CD4-positive, alpha-beta T cell treated with Interleukin-15 for 1 hour (primary cell): ENCODE measurements around the gene MNX1.

Experiments used
- DNase-seq: peaks from one replicate; pipeline ENCODE4 v3.0.0-alpha.2; 2020

MNX1 gene

DNA sequence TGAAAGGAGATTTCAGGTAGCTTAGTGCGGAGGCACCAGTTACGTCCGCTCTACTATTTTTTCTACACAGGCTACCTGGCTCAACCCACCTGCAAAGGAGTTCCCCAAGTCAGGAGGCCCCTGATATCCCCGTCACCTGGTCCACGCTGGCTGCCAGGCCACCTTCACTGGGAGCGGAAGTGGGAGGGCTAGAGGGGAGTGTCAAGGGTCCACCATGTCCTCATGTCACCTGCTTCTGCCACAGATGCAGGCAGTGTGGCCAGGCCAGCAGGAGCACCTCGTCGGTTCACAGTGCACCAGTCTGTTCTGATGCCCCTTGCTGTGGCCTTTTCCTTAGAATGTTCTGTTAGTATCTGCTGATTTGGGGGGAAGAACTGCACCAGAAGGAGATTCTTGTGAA, 44.1 kb downstream of the MNX1 start:
- no peak for DNase-seq

- no peak for DNase-seq
Measured at GRCh38 chr7:156964971-156965370, 45.5 kb downstream of the MNX1 start.

GRCh38 chr7:156963472-156963871, 47.0 kb downstream of the MNX1 start:
- no peak for DNase-seq

- no peak for DNase-seq
Measured at GRCh38 chr7:156962897-156963296, 47.6 kb downstream of the MNX1 start.

DNA sequence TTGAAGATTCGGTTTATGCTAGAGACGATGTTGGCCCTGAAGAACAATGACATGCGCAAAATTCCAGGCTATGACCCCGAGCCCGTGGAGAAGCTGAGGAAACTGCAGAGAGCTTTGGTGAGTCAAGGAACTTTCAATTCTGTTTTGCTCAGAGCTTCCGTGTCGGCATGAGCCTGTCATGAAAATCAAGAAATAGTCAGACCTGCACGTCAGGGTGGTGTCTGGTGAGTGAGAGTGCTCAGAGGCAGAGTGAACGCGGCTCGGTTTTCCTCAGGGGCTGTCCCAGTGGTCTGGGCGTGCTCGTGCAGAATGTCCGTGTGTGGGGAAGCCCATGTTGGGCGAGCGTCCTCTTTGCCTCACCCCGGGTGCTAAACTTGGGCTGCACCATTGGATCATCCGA, 48.3 kb downstream of the MNX1 start:
- no peak for DNase-seq

DNA sequence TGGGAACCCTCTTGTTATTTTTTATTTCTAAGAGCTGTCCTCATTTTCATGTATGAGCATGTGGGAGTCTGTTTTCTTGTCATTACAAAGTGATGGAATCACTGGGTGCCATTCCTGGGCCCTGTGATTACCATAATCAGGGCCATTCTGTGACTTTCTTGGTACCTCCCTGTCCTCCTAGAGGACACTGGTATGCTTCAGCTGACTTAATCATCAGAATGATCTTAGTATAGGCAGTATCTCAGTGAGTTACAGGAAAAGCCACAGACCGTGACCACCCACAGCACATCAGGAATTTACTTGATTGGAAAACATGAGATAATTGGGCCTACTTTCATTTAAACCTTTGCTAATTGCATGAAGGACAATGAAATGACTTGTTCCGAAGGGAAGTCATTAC, 53.7 kb downstream of the MNX1 start:
- no peak for DNase-seq

DNA sequence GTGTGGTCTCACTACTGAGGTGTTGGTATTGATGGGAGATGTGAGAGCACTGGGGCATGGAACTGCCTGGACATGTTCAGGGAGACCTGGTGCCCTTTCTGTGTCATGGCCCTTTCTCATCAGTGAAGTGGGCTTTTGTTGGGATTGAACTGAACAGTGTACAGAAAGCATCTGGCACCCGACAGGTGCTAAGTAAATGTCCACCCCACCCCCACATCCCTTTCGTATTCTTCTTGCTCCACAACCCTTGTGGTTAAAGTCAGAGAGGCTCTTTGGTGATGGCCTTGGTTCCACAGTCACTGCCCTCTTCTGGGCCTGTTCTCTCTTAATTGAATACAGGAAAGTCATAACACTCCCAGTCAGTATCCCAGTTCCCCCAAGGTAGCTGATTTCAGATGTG, 55.5 kb downstream of the MNX1 start:
- DNase-seq = no peak
